HG03442 (cell line): ENCODE results near the gene RPH3AL.

Source experiments
- ATAC-seq: cut with Tn5 transposase; IDR thresholded peaks from one replicate; pipeline ENCODE4 v1.9.1; 2021; ENCODE audit warnings: mild to moderate bottlenecking, moderate library complexity; ENCODE audit not compliant: unreplicated experiment

The RPH3AL gene

GRCh38 chr17:353838-354234 lies 1.2 kb upstream of the RPH3AL start:
- no peak for ATAC-seq

GRCh38 chr17:353213-353837 lies 718 bp upstream of the RPH3AL start:
- no peak for ATAC-seq

GRCh38 chr17:351875-352420 lies 659 bp downstream of the RPH3AL start:
- no peak for ATAC-seq

GRCh38 chr17:351449-351738 lies 1.2 kb downstream of the RPH3AL start:
- no peak for ATAC-seq

- no peak for ATAC-seq
Measured at GRCh38 chr17:350706-351448, 1.7 kb downstream of the RPH3AL start.

- no peak for ATAC-seq
Measured at GRCh38 chr17:349666-350065, 2.9 kb downstream of the RPH3AL start.

GRCh38 chr17:348692-349425 lies 3.7 kb downstream of the RPH3AL start:
- ATAC-seq, result no peak

- no peak for ATAC-seq
Measured at GRCh38 chr17:348012-348411, 4.6 kb downstream of the RPH3AL start.

GRCh38 chr17:347309-347899 lies 5.2 kb downstream of the RPH3AL start:
- no peak for ATAC-seq

GRCh38 chr17:345992-346785 lies 6.4 kb downstream of the RPH3AL start:
- no peak for ATAC-seq

GRCh38 chr17:345261-345660 lies 7.3 kb downstream of the RPH3AL start:
- ATAC-seq, result no peak

- ATAC-seq, result no peak
Measured at GRCh38 chr17:343875-344752, 8.5 kb downstream of the RPH3AL start.

- ATAC-seq, result no peak
Measured at GRCh38 chr17:343211-343610, 9.4 kb downstream of the RPH3AL start.

GRCh38 chr17:340074-340473 lies 12.5 kb downstream of the RPH3AL start:
- ATAC-seq, result no peak

GRCh38 chr17:339193-340061 lies 13.2 kb downstream of the RPH3AL start:
- ATAC-seq, result no peak

GRCh38 chr17:338442-339192 lies 14.0 kb downstream of the RPH3AL start:
- ATAC-seq, result no peak

- no peak for ATAC-seq
Measured at GRCh38 chr17:337866-338265, 14.7 kb downstream of the RPH3AL start.

GRCh38 chr17:337453-337852 lies 15.2 kb downstream of the RPH3AL start:
- ATAC-seq, result no peak
